K562 (cell line): ENCODE results near the gene WDR47. TPM values are rescaled to one million over a fixed set of nuclear protein-coding genes. Genes with fewer than 3 reads are reported as not detected.
A peak's percentile ranks its signal among the peaks of the same experiment; 100 is the strongest.

ENCODE experiments used
- ATAC-seq: fragments of 200-7000 bp; cut with Tn5 transposase; 3 replicates; pipeline ENCODE4 v1.9.1; 2020; ENCODE audit warnings: moderate library complexity
- BruUV-seq: library from RNA; stranded (reverse); fragments of 400-500 nt; replicated peaks from 2 replicates; lab custom pipeline; 2021; lab: Mats Ljungman, UMichigan
- CTCF ChIA-PET: fragments of 300-600 bp; formaldehyde crosslinking; extraction: SDS; loops from one replicate; lab custom pipeline; 2021; ENCODE audit warnings: low intra/inter-chr PET ratio; lab: Yijun Ruan, JAX
- POLR2A ChIA-PET: fragments of 300-600, 350-650 bp; sonication (Branson Sonifier 250); formaldehyde crosslinking; extraction: SDS; loops from one replicate; lab custom pipeline; 2021; ENCODE audit warnings: antibody characterized with exemption, inconsistent platforms; lab: Yijun Ruan, JAX
- DNase-seq, 4 experiments: peaks; one replicate each; pipeline versions ENCODE4 v3.0.0 to v3.0.0-alpha.2; 2011 to 2018; ENCODE audit warnings: low spot score in 3 of 4, mixed read lengths in 3 of 4; ENCODE audit errors: extremely low read depth in 1 of 4
- FAIRE-seq: peaks from 2 replicates; lab custom pipeline; 2011; peaks lifted over from hg19 to GRCh38; lab: Jason Lieb, UNC
- H2AFZ ChIP-seq: 2 replicates; pipeline ENCODE4 v1.6.0; 2011; ENCODE audit warnings: low read depth, low read length, control low read depth, inconsistent platforms
- H3K27ac ChIP-seq: fragments of 200-600 bp; 3 replicates; pipeline ENCODE4 v1.8.0; 2011; ENCODE audit warnings: low read depth, mild to moderate bottlenecking, control low read depth, inconsistent platforms, low read length, moderate library complexity, mixed read lengths; ENCODE audit errors: extremely low read depth
- H3K27me3 ChIP-seq, 2 experiments: fragments of 300-600 bp in 1 of 2; 2 replicates in 1 of 2; 3 replicates in 1 of 2; pipeline versions ENCODE4 v1.6.0 to v1.8.0; 2011; ENCODE audit warnings: inconsistent platforms in 2 of 2, low read length in 2 of 2, mild to moderate bottlenecking in 1 of 2, mixed read lengths in 1 of 2, moderate library complexity in 1 of 2; ENCODE audit not compliant: control insufficient read depth in 2 of 2, insufficient read depth in 2 of 2
- H3K36me3 ChIP-seq: fragments of 300-600 bp; 3 replicates; pipeline ENCODE4 v1.8.0; 2011; ENCODE audit warnings: mild to moderate bottlenecking, low read length, inconsistent platforms; ENCODE audit not compliant: control insufficient read depth, insufficient read depth
- H3K4me1 ChIP-seq, 2 experiments: fragments of 200-600 bp in 1 of 2; replicated peaks in 1 of 2; 2 replicates in 1 of 2; 3 replicates in 1 of 2; pipeline versions ENCODE4 v1.5.1 to v1.8.0; 2011; ENCODE audit warnings: inconsistent platforms in 2 of 2, low read length in 2 of 2, mild to moderate bottlenecking in 1 of 2, mixed read lengths in 1 of 2, moderate library complexity in 1 of 2; ENCODE audit not compliant: control insufficient read depth in 2 of 2, insufficient read depth in 2 of 2
- H3K4me2 ChIP-seq: 2 replicates; pipeline ENCODE4 v1.6.1; 2011; ENCODE audit warnings: low read length, control low read depth, inconsistent platforms, mixed read lengths; ENCODE audit not compliant: insufficient read depth
- H3K4me3 ChIP-seq: fragments of 200-600 bp; sonication (generic), shearing (Covaris generic); 2 replicates; pipeline ENCODE4 v1.5.1; 2016; ENCODE audit warnings: control low read depth, inconsistent platforms
- H3K79me2 ChIP-seq: fragments of 200-600 bp; 3 replicates; pipeline ENCODE4 v1.8.0; 2011; ENCODE audit warnings: low read length, inconsistent platforms; ENCODE audit not compliant: control insufficient read depth, insufficient read depth
- H3K9ac ChIP-seq, 2 experiments: 2 replicates each; pipeline versions ENCODE4 v1.6.0 to v1.6.1; 2011; ENCODE audit warnings: low read depth in 2 of 2, low read length in 2 of 2, control low read depth in 1 of 2, inconsistent platforms in 1 of 2, mild to moderate bottlenecking in 1 of 2, mixed read lengths in 1 of 2; ENCODE audit not compliant: insufficient read depth in 1 of 2
- H3K9me1 ChIP-seq: one replicate; pipeline ENCODE4 v1.6.0; 2011; ENCODE audit warnings: inconsistent platforms, mild to moderate bottlenecking, low read length, moderate library complexity; ENCODE audit not compliant: control insufficient read depth, insufficient read depth
- H3K9me3 ChIP-seq: replicated peaks from 2 replicates; pipeline ENCODE4 v1.5.1; 2011; ENCODE audit warnings: low read depth, low read length, inconsistent platforms; ENCODE audit not compliant: control insufficient read depth, insufficient read depth
- H4K20me1 ChIP-seq: replicated peaks from 2 replicates; pipeline ENCODE4 v1.6.1; 2011; ENCODE audit warnings: low read length, inconsistent platforms, mixed read lengths; ENCODE audit not compliant: control insufficient read depth, insufficient read depth
- CXXC5 ChIP-seq: fragments of 250-450 bp; sonication (Bioruptor Pico); IDR thresholded peaks from 2 replicates; pipeline ENCODE4 v1.8.0; 2022; ENCODE audit warnings: inconsistent platforms, mild to moderate bottlenecking, moderate library complexity
- DIDO1 ChIP-seq: fragments of 450-650 bp; IDR thresholded peaks from 2 replicates; pipeline ENCODE4 v1.6.1; 2016; ENCODE audit warnings: low read depth, missing biosample characterization, missing genetic modification characterization
- MGA ChIP-seq: fragments of 450-650 bp; IDR thresholded peaks from 2 replicates; pipeline ENCODE4 v1.6.1; 2016; ENCODE audit warnings: mild to moderate bottlenecking, moderate library complexity
- SNRNP70 ChIP-seq: fragments of 200-400 bp; formaldehyde crosslinking; optimal IDR thresholded peaks from 2 replicates; pipeline ENCODE3; 2017; ENCODE audit warnings: low read depth, low read length
- WGBS: fragments of 100-300 bp; shearing (Covaris generic); methylation state at CpG from one replicate; pipeline ENCODE4 v1.1.6; 2016; ENCODE audit warnings: low coverage, mixed read lengths; ENCODE audit not compliant: insufficient coverage; ENCODE audit errors: missing lambda C conversion rate; 5-methylcytosine and 5-hydroxymethylcytosine counted together
- in situ Hi-C: fragments of 300-500 bp; cut with MboI; formaldehyde crosslinking; loops from 4 replicates; pipeline ENCODE4 v1.15.0; 2018; ENCODE audit warnings: inconsistent platforms, mixed read lengths
- intact Hi-C: fragments of 100-400 bp; cut with micrococcal nuclease; formaldehyde crosslinking; loops from 2 replicates; pipeline ENCODE4 v1.14.2; 2022
- polyA plus RNA-seq, 8 experiments: library from polyadenylated mRNA; depleted of rRNA in 4 of 8; stranded (reverse) in 5 of 8; unstranded in 3 of 8; fragments of >200 nt; fragmentation: Nextera tagmentation in 2 of 8; fragmentation: Illumina TruSeq in 1 of 8; extraction: Ambion mirVana in 2 of 8; extraction: Trizol in 1 of 8; gene quantifications; 2 replicates each; pipeline versions ENCODE4 v1.2.1 to v1.2.3, GENCODE V29; 2011 to 2014; ENCODE audit warnings: inconsistent platforms in 1 of 8, missing spikeins in 1 of 8
- total RNA-seq, 7 experiments: library from RNA; depleted of rRNA in 6 of 7; stranded (reverse); fragments of >200 nt in 6 of 7; fragmentation: Illumina TruSeq in 2 of 7; extraction: Trizol in 2 of 7; gene quantifications; 2 replicates each; pipeline versions ENCODE4 v1.2.1 to v1.2.3, GENCODE V29; 2011 to 2021; ENCODE audit warnings: low replicate concordance in 1 of 7

The WDR47 gene
- total and polyA plus RNA-seq, 9 of the 15 experiments (the other 6 are each of a cell fraction or from before 2014, with no cell fraction given) = 1.3 to 10.1 (median 4.9) TPM

- under 1% methylated on average over 54 of the region's 67 CpGs for WGBS
- in situ Hi-C loops = no loop called here
- TF ChIP-seq DIDO1 (tag) = peak; percentile 96
- no peak for TF ChIP-seq SNRNP70
- peak; percentile 89 for TF ChIP-seq MGA
- peak; percentile 100 for TF ChIP-seq CXXC5 (CRISPR knock-in tag)
Observed at GRCh38 chr1:109090196-109091077, 48.5 kb upstream of the WDR47 start, which contains the start of gene TMEM167B. Gene TMEM167B (plus strand): TSS chr1:109090764. CDS start chr1:109090873, 109 bp downstream.

More at GRCh38 chr1:109090196-109091077, 48.5 kb upstream of the WDR47 start, which contains the start of gene TMEM167B:
- Histone ChIP-seq H2AFZ (peak within 1 kb of the TSS; percentile 99), H4K20me1 (no peaks in the 10 kb centered on the region), H3K9me1 (no peaks in the 10 kb centered on the region), H3K9me3 (no peaks in the 10 kb centered on the region), H3K27me3 (no peaks in the 10 kb centered on the region), H3K4me3 (peak within 1 kb of the TSS; percentile 85), H3K36me3 (peaks cover 32% of the 10 kb centered on the region), H3K27ac (peak within 1 kb of the TSS; percentile 95), H3K4me2 (peak within 1 kb of the TSS; percentile 97), H3K9ac (peak within 1 kb of the TSS; percentile 90 to 93), H3K4me1 (peaks cover 0 to 16% of the 10 kb centered on the region in 2 experiments; a peak in 3 of 5 replicates), H3K79me2 (peaks cover 62% of the 10 kb centered on the region)
- TSS peak; percentile 93 for BruUV-seq
- intact Hi-C loops = loop anchor here (1.0 kb wide), 1 partner anchor 10 kb away; no protein-coding TSS in a partner anchor
- POLR2A ChIA-PET = interaction anchor here (0.6 to 4.5 kb wide), 17 partner anchors 7 to 425 kb away, joined by 3 to 90 read pairs (median 3); a partner anchor contains a TSS
- DNase-seq = peak; percentile 89 to 98 (median 90)
- CTCF ChIA-PET = interaction anchor here (1.6 to 2.9 kb wide), 2 partner anchors 9 to 21 kb away, joined by 10 to 12 read pairs; a partner anchor contains a TSS
- peak; percentile 79 for FAIRE-seq
- peak; percentile 86 for ATAC-seq
